SK-N-SH (cell line): ENCODE measurements around the gene SRCIN1. TPM values are rescaled to one million over a fixed set of nuclear protein-coding genes. Genes with fewer than 3 reads are reported as not detected.

Experiments
- CTCF ChIA-PET: fragments of 300-600, 350-600 bp; formaldehyde crosslinking; extraction: SDS; loops from one replicate; lab custom pipeline; 2021; lab: Yijun Ruan, JAX
- POLR2A ChIA-PET: fragments of 350-600 bp; sonication (Branson Sonifier 250); formaldehyde crosslinking; extraction: SDS; loops from one replicate; lab custom pipeline; 2020; ENCODE audit warnings: antibody characterized with exemption, inconsistent platforms; lab: Yijun Ruan, JAX
- DNase-seq: peaks from one replicate; pipeline ENCODE4 v3.0.0; 2012
- H2AFZ ChIP-seq: fragments of 200-600 bp; sonication (generic); 2 replicates; pipeline ENCODE4 v1.8.1; 2016; ENCODE audit warnings: antibody characterized with exemption, mild to moderate bottlenecking, low read depth
- H3F3A ChIP-seq: fragments of 200-600 bp; sonication (generic); replicated peaks from 2 replicates; pipeline ENCODE3; 2016; ENCODE audit warnings: antibody characterized with exemption, mild to moderate bottlenecking; ENCODE audit not compliant: insufficient read depth
- H3K27ac ChIP-seq, 2 experiments: fragments of 200-500 bp in 1 of 2; fragments of 200-600 bp in 1 of 2; sonication (Bioruptor generic) in 1 of 2; sonication (generic), shearing (Covaris generic) in 1 of 2; 2 replicates each; pipeline versions ENCODE4 v1.5.1 to v1.6.1; 2014 to 2016; ENCODE audit warnings: low read depth in 2 of 2, inconsistent platforms in 1 of 2, low read length in 1 of 2, mild to moderate bottlenecking in 1 of 2, mixed read lengths in 1 of 2
- H3K27me3 ChIP-seq: fragments of 200-600 bp; sonication (generic), shearing (Covaris generic); 2 replicates; pipeline ENCODE4 v1.6.1; 2016; ENCODE audit warnings: mixed run types; ENCODE audit not compliant: insufficient read depth
- H3K36me3 ChIP-seq, 2 experiments: fragments of 200-500 bp in 1 of 2; fragments of 200-600 bp in 1 of 2; sonication (Bioruptor generic) in 1 of 2; sonication (generic) in 1 of 2; replicated peaks in 1 of 2; 2 replicates each; pipeline versions ENCODE3 to v1.5.1; 2014 to 2016; ENCODE audit warnings: low read length in 1 of 2, mild to moderate bottlenecking in 1 of 2; ENCODE audit not compliant: insufficient read depth in 2 of 2, control insufficient read depth in 1 of 2
- H3K4me1 ChIP-seq, 2 experiments: fragments of 200-500 bp in 1 of 2; fragments of 200-600 bp in 1 of 2; sonication (Bioruptor generic) in 1 of 2; sonication (generic), shearing (Covaris generic) in 1 of 2; 2 replicates each; pipeline versions ENCODE4 v1.5.1 to v1.6.1; 2014 to 2016; ENCODE audit warnings: low read depth in 1 of 2, low read length in 1 of 2, mixed run types in 1 of 2; ENCODE audit not compliant: insufficient read depth in 2 of 2, control insufficient read depth in 1 of 2
- H3K4me2 ChIP-seq: fragments of 200-600 bp; sonication (generic), shearing (Covaris generic); 2 replicates; pipeline ENCODE4 v1.6.1; 2017; ENCODE audit warnings: mixed run types
- H3K4me3 ChIP-seq, 2 experiments: fragments of 200-500 bp in 1 of 2; fragments of 200-600 bp in 1 of 2; sonication (Bioruptor generic) in 1 of 2; sonication (generic), shearing (Covaris generic) in 1 of 2; 2 replicates each; pipeline versions ENCODE4 v1.5.1 to v1.8.1; 2014 to 2016; ENCODE audit warnings: low read depth in 2 of 2, inconsistent platforms in 1 of 2, low read length in 1 of 2, mild to moderate bottlenecking in 1 of 2, mixed read lengths in 1 of 2, moderate library complexity in 1 of 2
- H3K79me2 ChIP-seq: fragments of 200-600 bp; sonication (generic); 2 replicates; pipeline ENCODE4 v1.8.1; 2017; ENCODE audit warnings: mild to moderate bottlenecking; ENCODE audit not compliant: insufficient read depth
- H3K9ac ChIP-seq: fragments of 200-600 bp; sonication (generic); 2 replicates; pipeline ENCODE4 v1.6.1; 2017; ENCODE audit warnings: mixed run types
- H3K9me2 ChIP-seq: fragments of 200-600 bp; sonication (generic); 2 replicates; pipeline ENCODE4 v1.6.1; 2017; ENCODE audit warnings: mixed run types
- H3K9me3 ChIP-seq: fragments of 200-600 bp; sonication (generic); 2 replicates; pipeline ENCODE4 v1.6.1; 2017; ENCODE audit warnings: mixed run types, mild to moderate bottlenecking, moderate library complexity
- H4K20me1 ChIP-seq: fragments of 200-600 bp; sonication (generic); 2 replicates; pipeline ENCODE4 v1.6.1; 2017; ENCODE audit warnings: mild to moderate bottlenecking, mixed run types; ENCODE audit not compliant: insufficient read depth
- CHD2 ChIP-seq: fragments of 150-350 bp; IDR thresholded peaks from 2 replicates; pipeline ENCODE4 v1.6.1; 2018; ENCODE audit warnings: low read length; ENCODE audit not compliant: partially characterized antibody
- CTCF ChIP-seq: fragments of 200-600 bp; sonication (generic); IDR thresholded peaks from 2 replicates; pipeline ENCODE4 v1.6.1; 2017; ENCODE audit warnings: antibody characterized with exemption, mild to moderate bottlenecking, moderate library complexity
- ELF1 ChIP-seq: IDR thresholded peaks from 2 replicates; pipeline ENCODE4 v1.4.0; 2012
- EP300 ChIP-seq, 2 experiments: IDR thresholded peaks; 2 replicates each; pipeline versions ENCODE4 v1.4.0 to v1.6.1; 2012; ENCODE audit warnings: borderline replicate concordance in 1 of 2, low read depth in 1 of 2, low read length in 1 of 2
- EZH2phosphoT487 ChIP-seq: fragments of 200-600 bp; sonication (generic); IDR thresholded peaks from 2 replicates; pipeline ENCODE4 v1.6.1; 2017; ENCODE audit warnings: low read depth, mixed run types, mild to moderate bottlenecking, antibody characterized with exemption, moderate library complexity, borderline replicate concordance
- FOXJ3 ChIP-seq: sonication (generic); formaldehyde crosslinking; IDR thresholded peaks from 2 replicates; pipeline ENCODE4 v1.5.1; 2020; ENCODE audit warnings: mild to moderate bottlenecking, missing genetic modification reagents
- FOXM1 ChIP-seq: IDR thresholded peaks from 2 replicates; pipeline ENCODE4 v1.4.0; 2012; ENCODE audit warnings: low read depth, mild to moderate bottlenecking
- GABPA ChIP-seq: IDR thresholded peaks from 2 replicates; pipeline ENCODE4 v1.4.0; 2012; ENCODE audit warnings: low read depth, mild to moderate bottlenecking
- GATA2 ChIP-seq: sonication (generic); formaldehyde crosslinking; IDR thresholded peaks from 2 replicates; pipeline ENCODE4 v1.5.0; 2020; ENCODE audit warnings: mild to moderate bottlenecking, missing genetic modification reagents
- IRF3 ChIP-seq: fragments of 150-350 bp; IDR thresholded peaks from 2 replicates; pipeline ENCODE4 v1.6.1; 2016; ENCODE audit warnings: mild to moderate bottlenecking, low read depth, low read length
- JUND ChIP-seq: IDR thresholded peaks from 2 replicates; pipeline ENCODE4 v1.4.0; 2012
- MAX ChIP-seq: IDR thresholded peaks from 2 replicates; pipeline ENCODE4 v1.4.0; 2012; ENCODE audit warnings: low read depth
- MEF2A ChIP-seq: IDR thresholded peaks from 2 replicates; pipeline ENCODE4 v1.4.0; 2012; ENCODE audit warnings: low read depth, borderline replicate concordance
- MXI1 ChIP-seq: IDR thresholded peaks from 2 replicates; pipeline ENCODE4 v1.6.1; 2012; ENCODE audit warnings: mild to moderate bottlenecking, low read depth, low read length, improper control_type of control experiment
- NRF1 ChIP-seq: IDR thresholded peaks from 2 replicates; pipeline ENCODE4 v1.6.1; 2012; ENCODE audit warnings: low read depth, mild to moderate bottlenecking, low read length
- PBX3 ChIP-seq: IDR thresholded peaks from 2 replicates; pipeline ENCODE4; 2012
- POLR2AphosphoS5 ChIP-seq: IDR thresholded peaks from 2 replicates; pipeline ENCODE4 v1.6.1; 2012; ENCODE audit warnings: low read depth, low read length
- RAD21 ChIP-seq: IDR thresholded peaks from 2 replicates; pipeline ENCODE4 v1.6.1; 2012; ENCODE audit warnings: mild to moderate bottlenecking, low read length
- RCOR1 ChIP-seq: fragments of 150-350 bp; IDR thresholded peaks from 2 replicates; pipeline ENCODE4 v1.6.1; 2017; ENCODE audit warnings: antibody characterized with exemption, low read length
- RXRA ChIP-seq: IDR thresholded peaks from 2 replicates; pipeline ENCODE4 v1.4.0; 2012; ENCODE audit warnings: low read depth, mild to moderate bottlenecking, borderline replicate concordance
- SIN3A ChIP-seq: IDR thresholded peaks from 2 replicates; pipeline ENCODE4 v1.6.1; 2012; ENCODE audit warnings: low read depth, mild to moderate bottlenecking, low read length, moderate library complexity, borderline replicate concordance
- SMC3 ChIP-seq: IDR thresholded peaks from 2 replicates; pipeline ENCODE4 v1.6.1; 2012; ENCODE audit warnings: low read depth, low read length, improper control_type of control experiment
- TAF1 ChIP-seq: IDR thresholded peaks from 2 replicates; pipeline ENCODE4 v1.6.1; 2012; ENCODE audit warnings: low read depth, mild to moderate bottlenecking, low read length, moderate library complexity, borderline replicate concordance
- TCF12 ChIP-seq: IDR thresholded peaks from 2 replicates; pipeline ENCODE4 v1.4.0; 2012
- USF1 ChIP-seq: IDR thresholded peaks from 2 replicates; pipeline ENCODE4 v1.4.0; 2012; ENCODE audit warnings: low read depth, borderline replicate concordance
- USF2 ChIP-seq: fragments of 150-350 bp; IDR thresholded peaks from 2 replicates; pipeline ENCODE4 v1.6.1; 2017; ENCODE audit warnings: antibody characterized with exemption, low read length, low read depth, borderline replicate concordance
- ZBTB33 ChIP-seq: IDR thresholded peaks from 2 replicates; pipeline ENCODE4 v1.4.0; 2012; ENCODE audit warnings: low read depth, borderline replicate concordance
- WGBS: methylation state at CpG from one replicate; pipeline ENCODE4 v1.1.6; 2017; ENCODE audit warnings: low lambda C conversion rate; 5-methylcytosine and 5-hydroxymethylcytosine counted together
- polyA plus RNA-seq, 3 experiments: library from polyadenylated mRNA; depleted of rRNA; stranded (reverse); fragments of >200 nt; gene quantifications; 2 replicates each; pipeline ENCODE4 v1.2.3, GENCODE V29; 2012

Gene SRCIN1
- polyA plus RNA-seq, 1 of the 3 experiments (the other 2 are of a cell fraction), result 1.0 TPM

GRCh38 chr17:38591759-38592241 is 14.0 kb downstream of the SRCIN1 start:
- Histone ChIP-seq H3K4me1 (peaks cover 6 to 33% of the 10 kb centered on the region in 2 experiments; a peak in 2 of 4 replicates), H4K20me1 (no peaks in the 10 kb centered on the region), H3K9me2 (no peaks in the 10 kb centered on the region), H3K36me3 (no peaks in the 10 kb centered on the region), H3K27ac (peak overlapping the region in 1 of 2 experiments; percentile 50; a peak in 1 of 4 replicates), H3K27me3 (peaks cover 9% of the 10 kb centered on the region), H3K4me3 (no peak overlapping the region), H3F3A (no peaks in the 10 kb centered on the region), H3K79me2 (no peaks in the 10 kb centered on the region), H3K9ac (no peak overlapping the region), H2AFZ (no peak overlapping the region), H3K9me3 (no peaks in the 10 kb centered on the region), H3K4me2 (no peak overlapping the region)
- 74% methylated on average over 4 of the region's 5 CpGs for WGBS
- ChIA-PET POLR2A (no interaction called here), CTCF (interaction anchor here (1.3 to 16.4 kb wide), 4 partner anchors 10 to 72 kb away, joined by 3 to 232 read pairs (median 9); partner anchors contain the start of gene SRCIN1)
- DNase-seq, result peak; percentile 50
- TF ChIP-seq TCF12, result peak; percentile 69; the same call in 1 of the 2 replicates
- TF ChIP-seq NRF1, result no peak
- no peak for TF ChIP-seq GABPA
- TF ChIP-seq MXI1, result no peak
- TF ChIP-seq POLR2AphosphoS5, result no peak
- no peak for TF ChIP-seq FOXJ3
- TF ChIP-seq SMC3, result no peak
- no peak for TF ChIP-seq RCOR1
- no peak for TF ChIP-seq FOXM1
- TF ChIP-seq PBX3, result peak; percentile 39
- no peak for TF ChIP-seq EZH2phosphoT487
- TF ChIP-seq SIN3A, result no peak
- no peak for TF ChIP-seq JUND
- TF ChIP-seq GATA2 (CRISPR knock-in tag), result 0 out of 2 replicates have a peak, but pooled peaks have one; percentile 26
- TF ChIP-seq CHD2, result no peak
- no peak for TF ChIP-seq RAD21
- no peak for TF ChIP-seq EP300 (IDR thresholded peaks at IDR 0.05; ENCODE audit: borderline replicate concordance in 1 of 2, low read depth in 1 of 2, low read length in 1 of 2)
- no peak; the same call in 1 of the 2 replicates for TF ChIP-seq ELF1
- no peak for TF ChIP-seq MAX
- no peak for TF ChIP-seq USF2
- TF ChIP-seq IRF3, result no peak
- TF ChIP-seq MEF2A, result no peak
- no peak for TF ChIP-seq CTCF
- TF ChIP-seq RXRA, result no peak; the same call in 1 of the 2 replicates
- no peak for TF ChIP-seq TAF1
- TF ChIP-seq ZBTB33, result no peak
- TF ChIP-seq USF1, result no peak
